Dermis blood vessel endothelial cell (primary cell): ENCODE data around the gene OVCH1. TPM values are rescaled to one million over a fixed set of nuclear protein-coding genes. Genes with fewer than 3 reads are reported as not detected.

ENCODE experiments used
- DNase-seq: peaks from one replicate; pipeline ENCODE4 v3.0.0; 2010
- total RNA-seq: library from RNA; depleted of rRNA; stranded (reverse); fragments of >200 nt; gene quantifications from 2 replicates; pipeline ENCODE4 v1.2.3, GENCODE V29; 2014

Gene OVCH1
- total RNA-seq, result not detected in 2 replicates

- DNase-seq, result no peak
These were observed at the start of gene OVCH1 for GRCh38 chr12:29497588-29497987. Gene OVCH1, minus strand, starts transcription at chr12:29497686. Its CDS starts 0 bp downstream, at chr12:29497686.

- DNase-seq, result no peak
These were observed 49.7 kb upstream of the OVCH1 start for GRCh38 chr12:29547151-29547632.

GRCh38 chr12:29546000-29546399, 48.5 kb upstream of the OVCH1 start:
- no peak for DNase-seq

GRCh38 chr12:29545102-29545467, 47.6 kb upstream of the OVCH1 start:
- DNase-seq, result no peak

- no peak for DNase-seq
These were observed 47.1 kb upstream of the OVCH1 start for GRCh38 chr12:29544428-29545101.

GRCh38 chr12:29543036-29543435, 45.5 kb upstream of the OVCH1 start:
- DNase-seq, result no peak

GRCh38 chr12:29537298-29537697, 39.8 kb upstream of the OVCH1 start:
- DNase-seq, result peak; percentile 29

GRCh38 chr12:29534935-29535334, 37.4 kb upstream of the OVCH1 start:
- DNase-seq, result no peak

GRCh38 chr12:29533815-29534489, 36.5 kb upstream of the OVCH1 start:
- DNase-seq, result no peak

GRCh38 chr12:29531471-29531870, 34.0 kb upstream of the OVCH1 start:
- no peak for DNase-seq

- no peak for DNase-seq
These were observed 33.0 kb upstream of the OVCH1 start for GRCh38 chr12:29530436-29530835.

GRCh38 chr12:29528161-29528560, 30.7 kb upstream of the OVCH1 start:
- no peak for DNase-seq

- DNase-seq, result peak; percentile 13
These were observed 24.5 kb upstream of the OVCH1 start for GRCh38 chr12:29521951-29522350.

GRCh38 chr12:29519585-29520182, 22.2 kb upstream of the OVCH1 start:
- peak; percentile 76 for DNase-seq

GRCh38 chr12:29518407-29518806, 20.9 kb upstream of the OVCH1 start:
- DNase-seq, result no peak

- DNase-seq, result peak; percentile 11
These were observed 19.8 kb upstream of the OVCH1 start for GRCh38 chr12:29517264-29517663.

- no peak for DNase-seq
These were observed 19.0 kb upstream of the OVCH1 start for GRCh38 chr12:29516431-29516875.

GRCh38 chr12:29510591-29511185, 13.2 kb upstream of the OVCH1 start:
- no peak for DNase-seq

- no peak for DNase-seq
These were observed 12.0 kb upstream of the OVCH1 start for GRCh38 chr12:29509503-29509902.

- DNase-seq, result no peak
These were observed 11.5 kb upstream of the OVCH1 start for GRCh38 chr12:29508949-29509348.

- DNase-seq, result no peak
These were observed 7.6 kb upstream of the OVCH1 start for GRCh38 chr12:29505122-29505521.

GRCh38 chr12:29503283-29503682, 5.8 kb upstream of the OVCH1 start:
- no peak for DNase-seq

GRCh38 chr12:29499235-29499634, 1.7 kb upstream of the OVCH1 start:
- no peak for DNase-seq
